ENCODE data around the gene KIF21A.

- TF ChIP-seq CTCF (IDR thresholded peaks at IDR 0.05; ENCODE audit: insufficient read depth, low read length) = no peak
- TF ChIP-seq POLR2AphosphoS5 (IDR thresholded peaks at IDR 0.05; ENCODE audit: low read depth) = no peak
- TF ChIP-seq GABPA (IDR thresholded peaks at IDR 0.05; ENCODE audit: low read depth) = no peak
- TF ChIP-seq, protein P1, sequence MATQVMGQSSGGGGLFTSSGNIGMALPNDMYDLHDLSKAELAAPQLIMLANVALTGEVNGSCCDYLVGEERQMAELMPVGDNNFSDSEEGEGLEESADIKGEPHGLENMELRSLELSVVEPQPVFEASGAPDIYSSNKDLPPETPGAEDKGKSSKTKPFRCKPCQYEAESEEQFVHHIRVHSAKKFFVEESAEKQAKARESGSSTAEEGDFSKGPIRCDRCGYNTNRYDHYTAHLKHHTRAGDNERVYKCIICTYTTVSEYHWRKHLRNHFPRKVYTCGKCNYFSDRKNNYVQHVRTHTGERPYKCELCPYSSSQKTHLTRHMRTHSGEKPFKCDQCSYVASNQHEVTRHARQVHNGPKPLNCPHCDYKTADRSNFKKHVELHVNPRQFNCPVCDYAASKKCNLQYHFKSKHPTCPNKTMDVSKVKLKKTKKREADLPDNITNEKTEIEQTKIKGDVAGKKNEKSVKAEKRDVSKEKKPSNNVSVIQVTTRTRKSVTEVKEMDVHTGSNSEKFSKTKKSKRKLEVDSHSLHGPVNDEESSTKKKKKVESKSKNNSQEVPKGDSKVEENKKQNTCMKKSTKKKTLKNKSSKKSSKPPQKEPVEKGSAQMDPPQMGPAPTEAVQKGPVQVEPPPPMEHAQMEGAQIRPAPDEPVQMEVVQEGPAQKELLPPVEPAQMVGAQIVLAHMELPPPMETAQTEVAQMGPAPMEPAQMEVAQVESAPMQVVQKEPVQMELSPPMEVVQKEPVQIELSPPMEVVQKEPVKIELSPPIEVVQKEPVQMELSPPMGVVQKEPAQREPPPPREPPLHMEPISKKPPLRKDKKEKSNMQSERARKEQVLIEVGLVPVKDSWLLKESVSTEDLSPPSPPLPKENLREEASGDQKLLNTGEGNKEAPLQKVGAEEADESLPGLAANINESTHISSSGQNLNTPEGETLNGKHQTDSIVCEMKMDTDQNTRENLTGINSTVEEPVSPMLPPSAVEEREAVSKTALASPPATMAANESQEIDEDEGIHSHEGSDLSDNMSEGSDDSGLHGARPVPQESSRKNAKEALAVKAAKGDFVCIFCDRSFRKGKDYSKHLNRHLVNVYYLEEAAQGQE (IDR thresholded peaks at IDR 0.05; ENCODE audit: insufficient replicate concordance, low read depth) = no peak
- TF ChIP-seq SPI1 (IDR thresholded peaks at IDR 0.05; ENCODE audit: borderline replicate concordance, low read depth) = no peak
Observed at GRCh38 chr12:39406262-39406661, 36.7 kb downstream of the KIF21A start.
